Spleen (tissue), 11 donors: ENCODE data around the gene GRID2. TPM values are rescaled to one million over a fixed set of nuclear protein-coding genes. Genes with fewer than 3 reads are reported as not detected.

ENCODE experiments used
- DNase-seq: peaks from one replicate; pipeline ENCODE4 v3.0.0-alpha.2; 2020
- H3K27ac ChIP-seq, 8 donors: fragments of 200-600 bp; sonication (generic) in 7 of 8; 1 replicate in 4 of 8; 2 replicates in 4 of 8; pipeline versions ENCODE4 v1.5.0 to v1.8.0; 2016 to 2021; ENCODE audit warnings: inconsistent platforms in 4 of 8, mild to moderate bottlenecking in 4 of 8, moderate library complexity in 1 of 8
- H3K27me3 ChIP-seq, 7 donors: fragments of 200-600 bp; sonication (generic) in 6 of 7; replicated peaks in 1 of 7; 1 replicate in 4 of 7; 2 replicates in 3 of 7; pipeline versions ENCODE4 v1.5.0 to v1.8.0; 2016 to 2021; ENCODE audit warnings: inconsistent platforms in 3 of 7, mild to moderate bottlenecking in 1 of 7
- H3K36me3 ChIP-seq, 6 donors: fragments of 200-600 bp; sonication (generic) in 5 of 6; 1 replicate in 4 of 6; 2 replicates in 2 of 6; pipeline versions ENCODE4 v1.5.0 to v1.8.0; 2016 to 2021; ENCODE audit warnings: inconsistent platforms in 2 of 6
- H3K4me1 ChIP-seq, 6 donors: fragments of 200-600 bp; sonication (generic) in 5 of 6; 1 replicate in 3 of 6; 2 replicates in 3 of 6; pipeline versions ENCODE4 v1.5.0 to v1.8.0; 2016 to 2021; ENCODE audit warnings: inconsistent platforms in 3 of 6
- H3K4me3 ChIP-seq, 8 donors: fragments of 200-600 bp; sonication (generic) in 7 of 8; 1 replicate in 4 of 8; 2 replicates in 4 of 8; pipeline versions ENCODE4 v1.5.0 to v1.8.0; 2016 to 2021; ENCODE audit warnings: inconsistent platforms in 4 of 8, mild to moderate bottlenecking in 4 of 8, moderate library complexity in 2 of 8
- H3K9me3 ChIP-seq, 8 donors: fragments of 200-600 bp; sonication (generic) in 7 of 8; 1 replicate in 4 of 8; 2 replicates in 4 of 8; pipeline versions ENCODE4 v1.5.0 to v1.8.0; 2016 to 2021; ENCODE audit warnings: inconsistent platforms in 4 of 8
- CTCF ChIP-seq, 11 experiments: fragments of 200-600 bp in 7 of 11; fragments of 450-650 bp in 4 of 11; sonication (generic) in 4 of 11; IDR thresholded peaks in 8 of 11; conservative IDR thresholded peaks in 3 of 11; 1 replicate in 7 of 11; 2 replicates in 4 of 11; pipeline versions ENCODE4 v1.4.0 to v1.8.0; 2016 to 2021; ENCODE audit warnings: antibody characterized with exemption in 11 of 11, inconsistent platforms in 4 of 11, mild to moderate bottlenecking in 1 of 11
- POLR2A ChIP-seq, 3 donors: fragments of 450-650 bp; IDR thresholded peaks; one replicate each; pipeline ENCODE4 v1.5.1; 2017; ENCODE audit warnings: antibody characterized with exemption in 3 of 3, mild to moderate bottlenecking in 1 of 3
- POLR2AphosphoS5 ChIP-seq, 3 donors: sonication (generic); formaldehyde crosslinking; IDR thresholded peaks; one replicate each; pipeline ENCODE4 v1.5.1; 2017; ENCODE audit warnings: antibody characterized with exemption in 3 of 3
- WGBS, 5 donors: extraction: QIAGEN DNeasy Blood & Tissue Kit in 3 of 5; methylation state at CpG; one replicate each; pipeline versions ENCODE4 v1.1.5 to v1.1.7; 2013 to 2018; 5-methylcytosine and 5-hydroxymethylcytosine counted together
- intact Hi-C: fragments of 100-400 bp; cut with DNase I; formaldehyde crosslinking; loops from one replicate; pipeline ENCODE4 v1.15.0; 2023; ENCODE audit warnings: low total_unique reads
- polyA plus RNA-seq, 3 donors: library from polyadenylated mRNA; stranded (reverse); fragments of 200-250 nt; gene quantifications; one replicate each; pipeline ENCODE4 v1.2.1, GENCODE V29; 2013
- total RNA-seq, 7 donors: library from RNA; depleted of rRNA in 3 of 7; stranded (reverse); fragments of >200 nt in 3 of 7; fragmentation: NEBNext Ultra II Directional in 4 of 7; extraction: Animal tissue kit (Norgen Biotek cat#: 25700) in 4 of 7; gene quantifications; one replicate each; pipeline versions ENCODE4 v1.1.0 to v1.2.1, GENCODE V29; 2016 to 2021
- donor health status: healthy with polysubstance abuse.
- donor health status: DM: no; HTN: no; CAD: no; lungs with moderate emphysema.
- donor health status: DM: no; HTN: no; CAD: no.
- donor health status: Bipolar disorder and iron deficiency.
- donor health status: healthy.
- donor health status: DM: no; HTN: no; CAD: no.
- donor health status: DM: yes; HTN: yes; CAD: no.

Gene GRID2
- total and polyA plus RNA-seq, 10 donors, result 0.03 to 0.92 (median 0.22) TPM; not detected in 4

GRCh38 chr4:93781198-93781597, 1477.4 kb downstream of the GRID2 start:
- TF ChIP-seq POLR2A (IDR thresholded peaks at IDR 0.05) (no peak), POLR2AphosphoS5 (IDR thresholded peaks at IDR 0.05) (no peak), CTCF (IDR thresholded peaks at IDR 0.05 in 8 of 11, conservative IDR thresholded peaks at IDR 0.05 in 3 of 11) (no peak)
- no peaks in the 10 kb centered on the region for H3K9me3 ChIP-seq
- H3K4me3 ChIP-seq, result no peak overlapping the region
- no peaks in the 10 kb centered on the region for H3K4me1 ChIP-seq
- H3K27ac ChIP-seq, result no peak overlapping the region
- 86 to 98% (median 95%) methylated on average over 9 of the region's 9 CpGs for WGBS, 5 donors
- intact Hi-C loops, result no loop called here
- H3K27me3 ChIP-seq, result no peaks in the 10 kb centered on the region
- DNase-seq, result no peak
- H3K36me3 ChIP-seq, result no peaks in the 10 kb centered on the region

DNA sequence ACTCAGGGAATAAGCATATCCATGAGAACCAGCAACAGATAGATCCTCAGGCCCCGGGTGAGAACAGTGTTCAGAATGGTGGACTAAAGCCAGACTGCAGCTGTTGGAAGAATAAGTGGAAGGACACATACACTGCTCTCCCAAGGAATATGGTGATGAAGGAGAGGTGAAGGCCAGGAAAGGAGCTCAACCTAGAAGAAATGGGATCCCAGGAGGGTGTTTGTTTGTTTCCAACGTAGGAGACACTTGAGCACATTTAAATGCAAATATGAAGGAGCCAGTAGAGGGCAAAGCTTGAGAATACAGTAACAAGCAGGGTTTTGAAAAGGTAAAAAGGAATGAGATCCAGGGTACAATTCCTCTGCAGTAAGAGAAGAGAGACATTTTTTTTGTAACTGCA, 1482.4 kb downstream of the GRID2 start:
- TF ChIP-seq POLR2A (IDR thresholded peaks at IDR 0.05), result no peak
- no peak for TF ChIP-seq POLR2AphosphoS5 (IDR thresholded peaks at IDR 0.05)
- no peak for TF ChIP-seq CTCF (IDR thresholded peaks at IDR 0.05 in 8 of 11, conservative IDR thresholded peaks at IDR 0.05 in 3 of 11)
- Histone ChIP-seq H3K9me3 (no peaks in the 10 kb centered on the region), H3K27ac (no peak overlapping the region), H3K4me1 (no peaks in the 10 kb centered on the region), H3K36me3 (no peaks in the 10 kb centered on the region), H3K4me3 (no peak overlapping the region), H3K27me3 (no peaks in the 10 kb centered on the region)
- intact Hi-C loops, result no loop called here
- 65 to 81% (median 76%) methylated on average over 2 of the region's 2 CpGs for WGBS, 5 donors
- DNase-seq, result no peak

- no peak for DNase-seq
- intact Hi-C loops, result no loop called here
- H3K27ac ChIP-seq, result no peak overlapping the region
- H3K4me1 ChIP-seq, result no peaks in the 10 kb centered on the region
- no peaks in the 10 kb centered on the region for H3K27me3 ChIP-seq
- no peaks in the 10 kb centered on the region for H3K9me3 ChIP-seq
- no peak for TF ChIP-seq CTCF (IDR thresholded peaks at IDR 0.05 in 8 of 11, conservative IDR thresholded peaks at IDR 0.05 in 3 of 11)
- no peak for TF ChIP-seq POLR2AphosphoS5 (IDR thresholded peaks at IDR 0.05)
- no peak for TF ChIP-seq POLR2A (IDR thresholded peaks at IDR 0.05)
- H3K4me3 ChIP-seq, result no peak overlapping the region
- 83 to 95% (median 92%) methylated on average over 1 of the region's 1 CpG for WGBS, 5 donors
- no peaks in the 10 kb centered on the region for H3K36me3 ChIP-seq
Measured at GRCh38 chr4:93788712-93789111, 1484.9 kb downstream of the GRID2 start.

DNA sequence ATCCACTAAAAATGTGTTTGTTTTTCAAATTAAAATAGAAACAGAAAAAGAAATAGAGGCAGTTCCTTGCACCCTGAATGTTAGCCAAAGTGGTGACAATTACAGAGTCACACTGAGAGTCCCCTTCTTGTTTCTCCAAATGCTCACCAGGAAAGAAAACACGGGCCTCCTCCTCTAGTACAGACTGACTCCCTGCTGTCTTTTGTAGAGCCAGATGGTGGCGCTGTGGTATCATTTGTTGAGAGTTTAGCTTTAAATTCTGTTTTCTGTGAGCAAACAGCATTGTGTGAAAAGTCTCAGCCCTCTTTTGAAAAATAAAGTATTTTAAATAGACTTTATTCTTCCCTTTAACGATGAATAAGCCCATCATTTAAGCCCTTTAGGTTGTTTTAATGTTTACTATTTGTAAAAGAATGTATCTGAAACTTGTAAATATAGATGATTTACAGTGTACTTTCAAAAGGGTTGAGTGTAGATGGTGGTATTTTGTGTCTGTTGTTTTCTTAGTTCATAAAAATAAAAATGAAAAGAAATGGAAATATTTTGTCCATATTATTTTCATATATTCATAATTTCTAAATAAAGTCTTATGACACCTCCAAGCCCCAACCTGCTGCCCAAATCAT, 1487.9 kb downstream of the GRID2 start:
- Histone ChIP-seq H3K27me3 (no peaks in the 10 kb centered on the region), H3K9me3 (no peaks in the 10 kb centered on the region), H3K4me1 (no peaks in the 10 kb centered on the region), H3K36me3 (no peaks in the 10 kb centered on the region), H3K27ac (no peak overlapping the region), H3K4me3 (no peak overlapping the region)
- intact Hi-C loops, result no loop called here
- TF ChIP-seq CTCF (IDR thresholded peaks at IDR 0.05 in 8 of 11, conservative IDR thresholded peaks at IDR 0.05 in 3 of 11) (peak in 10 of 11 experiments; percentile 10 to 74 (median 59)), POLR2AphosphoS5 (IDR thresholded peaks at IDR 0.05) (no peak)
- DNase-seq, result no peak
- 0 to 2% (median 2%) methylated on average over 3 of the region's 3 CpGs for WGBS, 5 donors
